GM23338 (cell line): ENCODE measurements around the gene LANCL1.

ENCODE experiments used
- CREB1 ChIP-seq: fragments of 250-450 bp; sonication (Bioruptor Pico); IDR thresholded peaks from 2 replicates; pipeline ENCODE4 v1.5.0; 2020; ENCODE audit warnings: low read depth, mild to moderate bottlenecking, moderate library complexity
- EZH2 ChIP-seq: fragments of 200-600 bp; sonication (generic); IDR thresholded peaks from one replicate; pipeline ENCODE4 v1.8.0; 2017; ENCODE audit warnings: antibody characterized with exemption, mild to moderate bottlenecking, low read depth; ENCODE audit not compliant: unreplicated experiment
- EZH2phosphoT487 ChIP-seq: fragments of 200-600 bp; sonication (generic); IDR thresholded peaks from one replicate; pipeline ENCODE4 v1.8.1; 2018; ENCODE audit warnings: antibody characterized with exemption; ENCODE audit not compliant: unreplicated experiment
- JUNB ChIP-seq: IDR thresholded peaks from one replicate; pipeline ENCODE4 v1.6.1; 2016; ENCODE audit warnings: antibody characterized with exemption; ENCODE audit not compliant: unreplicated experiment
- NANOG ChIP-seq: IDR thresholded peaks from 2 replicates; pipeline ENCODE4 v1.6.1; 2016; ENCODE audit warnings: antibody characterized with exemption, borderline replicate concordance
- POLR2AphosphoS5 ChIP-seq: IDR thresholded peaks from 2 replicates; pipeline ENCODE4 v1.6.1; 2016; ENCODE audit warnings: antibody characterized with exemption, low read depth
- STAT1 ChIP-seq: IDR thresholded peaks from one replicate; pipeline ENCODE4 v1.6.1; 2016; ENCODE audit warnings: antibody characterized with exemption; ENCODE audit not compliant: unreplicated experiment
- ZNF114 ChIP-seq: fragments of 250-450 bp; sonication (Bioruptor Pico); IDR thresholded peaks from 2 replicates; pipeline ENCODE4 v1.5.0; 2020; ENCODE audit warnings: mild to moderate bottlenecking, moderate library complexity
- ZNF331 ChIP-seq: fragments of 250-450 bp; sonication (Bioruptor Pico); IDR thresholded peaks from 2 replicates; pipeline ENCODE4 v1.5.0; 2020; ENCODE audit warnings: low read depth, mild to moderate bottlenecking, moderate library complexity
- TF ChIP-seq, protein P1 (sequence below), 2 experiments: fragments of 200-600 bp in 1 of 2; sonication (generic) in 1 of 2; conservative IDR thresholded peaks; 2 replicates each; pipeline versions ENCODE4 v1.5.1 to v1.6.1; 2016 to 2017; ENCODE audit warnings: antibody characterized with exemption in 2 of 2, low read depth in 2 of 2, mild to moderate bottlenecking in 2 of 2, moderate library complexity in 1 of 2
- TF ChIP-seq, protein P2 (sequence below): IDR thresholded peaks from one replicate; pipeline ENCODE4 v1.6.1; 2018; ENCODE audit warnings: antibody characterized with exemption; ENCODE audit not compliant: unreplicated experiment
- TF ChIP-seq, protein P3 (sequence below): IDR thresholded peaks from 2 replicates; pipeline ENCODE4 v1.6.1; 2016; ENCODE audit warnings: antibody characterized with exemption
- TF ChIP-seq, protein P4 (sequence below): fragments of 250-450 bp; sonication (Bioruptor Pico); IDR thresholded peaks from 2 replicates; pipeline ENCODE4 v1.5.0; 2020; ENCODE audit warnings: mild to moderate bottlenecking, moderate library complexity

DNA sequence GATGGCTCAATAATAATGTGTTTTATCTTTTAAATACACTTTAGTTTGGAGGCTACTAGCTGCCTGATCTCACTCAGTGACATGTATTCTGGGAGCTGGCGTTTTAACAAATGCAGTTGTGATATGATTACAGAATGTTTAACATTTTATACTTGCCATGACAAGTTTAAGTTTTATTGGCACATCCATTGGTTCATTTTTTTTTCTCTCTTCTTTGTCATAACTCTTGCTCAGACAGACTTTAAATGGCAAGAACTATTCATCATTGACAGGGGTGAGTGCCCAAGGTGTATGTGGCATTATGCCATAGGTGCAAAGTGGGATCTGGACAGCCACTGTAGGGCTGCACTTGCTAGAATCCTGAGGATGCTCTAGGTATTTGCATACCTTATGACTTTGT lies 89.5 kb downstream of the LANCL1 start:
- no peak for TF ChIP-seq POLR2AphosphoS5
- TF ChIP-seq CREB1 (CRISPR knock-in tag): no peak
- TF ChIP-seq, protein P1, sequence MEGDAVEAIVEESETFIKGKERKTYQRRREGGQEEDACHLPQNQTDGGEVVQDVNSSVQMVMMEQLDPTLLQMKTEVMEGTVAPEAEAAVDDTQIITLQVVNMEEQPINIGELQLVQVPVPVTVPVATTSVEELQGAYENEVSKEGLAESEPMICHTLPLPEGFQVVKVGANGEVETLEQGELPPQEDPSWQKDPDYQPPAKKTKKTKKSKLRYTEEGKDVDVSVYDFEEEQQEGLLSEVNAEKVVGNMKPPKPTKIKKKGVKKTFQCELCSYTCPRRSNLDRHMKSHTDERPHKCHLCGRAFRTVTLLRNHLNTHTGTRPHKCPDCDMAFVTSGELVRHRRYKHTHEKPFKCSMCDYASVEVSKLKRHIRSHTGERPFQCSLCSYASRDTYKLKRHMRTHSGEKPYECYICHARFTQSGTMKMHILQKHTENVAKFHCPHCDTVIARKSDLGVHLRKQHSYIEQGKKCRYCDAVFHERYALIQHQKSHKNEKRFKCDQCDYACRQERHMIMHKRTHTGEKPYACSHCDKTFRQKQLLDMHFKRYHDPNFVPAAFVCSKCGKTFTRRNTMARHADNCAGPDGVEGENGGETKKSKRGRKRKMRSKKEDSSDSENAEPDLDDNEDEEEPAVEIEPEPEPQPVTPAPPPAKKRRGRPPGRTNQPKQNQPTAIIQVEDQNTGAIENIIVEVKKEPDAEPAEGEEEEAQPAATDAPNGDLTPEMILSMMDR (conservative IDR thresholded peaks at IDR 0.05; ENCODE audit: low read depth in 2 of 2): no peak
- TF ChIP-seq EZH2phosphoT487: no peak
- TF ChIP-seq EZH2: no peak
- TF ChIP-seq JUNB: no peak
- TF ChIP-seq, protein P2, sequence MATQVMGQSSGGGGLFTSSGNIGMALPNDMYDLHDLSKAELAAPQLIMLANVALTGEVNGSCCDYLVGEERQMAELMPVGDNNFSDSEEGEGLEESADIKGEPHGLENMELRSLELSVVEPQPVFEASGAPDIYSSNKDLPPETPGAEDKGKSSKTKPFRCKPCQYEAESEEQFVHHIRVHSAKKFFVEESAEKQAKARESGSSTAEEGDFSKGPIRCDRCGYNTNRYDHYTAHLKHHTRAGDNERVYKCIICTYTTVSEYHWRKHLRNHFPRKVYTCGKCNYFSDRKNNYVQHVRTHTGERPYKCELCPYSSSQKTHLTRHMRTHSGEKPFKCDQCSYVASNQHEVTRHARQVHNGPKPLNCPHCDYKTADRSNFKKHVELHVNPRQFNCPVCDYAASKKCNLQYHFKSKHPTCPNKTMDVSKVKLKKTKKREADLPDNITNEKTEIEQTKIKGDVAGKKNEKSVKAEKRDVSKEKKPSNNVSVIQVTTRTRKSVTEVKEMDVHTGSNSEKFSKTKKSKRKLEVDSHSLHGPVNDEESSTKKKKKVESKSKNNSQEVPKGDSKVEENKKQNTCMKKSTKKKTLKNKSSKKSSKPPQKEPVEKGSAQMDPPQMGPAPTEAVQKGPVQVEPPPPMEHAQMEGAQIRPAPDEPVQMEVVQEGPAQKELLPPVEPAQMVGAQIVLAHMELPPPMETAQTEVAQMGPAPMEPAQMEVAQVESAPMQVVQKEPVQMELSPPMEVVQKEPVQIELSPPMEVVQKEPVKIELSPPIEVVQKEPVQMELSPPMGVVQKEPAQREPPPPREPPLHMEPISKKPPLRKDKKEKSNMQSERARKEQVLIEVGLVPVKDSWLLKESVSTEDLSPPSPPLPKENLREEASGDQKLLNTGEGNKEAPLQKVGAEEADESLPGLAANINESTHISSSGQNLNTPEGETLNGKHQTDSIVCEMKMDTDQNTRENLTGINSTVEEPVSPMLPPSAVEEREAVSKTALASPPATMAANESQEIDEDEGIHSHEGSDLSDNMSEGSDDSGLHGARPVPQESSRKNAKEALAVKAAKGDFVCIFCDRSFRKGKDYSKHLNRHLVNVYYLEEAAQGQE: no peak
- no peak for TF ChIP-seq STAT1
- TF ChIP-seq, protein P3, sequence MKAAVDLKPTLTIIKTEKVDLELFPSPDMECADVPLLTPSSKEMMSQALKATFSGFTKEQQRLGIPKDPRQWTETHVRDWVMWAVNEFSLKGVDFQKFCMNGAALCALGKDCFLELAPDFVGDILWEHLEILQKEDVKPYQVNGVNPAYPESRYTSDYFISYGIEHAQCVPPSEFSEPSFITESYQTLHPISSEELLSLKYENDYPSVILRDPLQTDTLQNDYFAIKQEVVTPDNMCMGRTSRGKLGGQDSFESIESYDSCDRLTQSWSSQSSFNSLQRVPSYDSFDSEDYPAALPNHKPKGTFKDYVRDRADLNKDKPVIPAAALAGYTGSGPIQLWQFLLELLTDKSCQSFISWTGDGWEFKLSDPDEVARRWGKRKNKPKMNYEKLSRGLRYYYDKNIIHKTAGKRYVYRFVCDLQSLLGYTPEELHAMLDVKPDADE: no peak
- TF ChIP-seq ZNF331 (CRISPR knock-in tag): no peak
- no peak for TF ChIP-seq NANOG
- TF ChIP-seq, protein P4, sequence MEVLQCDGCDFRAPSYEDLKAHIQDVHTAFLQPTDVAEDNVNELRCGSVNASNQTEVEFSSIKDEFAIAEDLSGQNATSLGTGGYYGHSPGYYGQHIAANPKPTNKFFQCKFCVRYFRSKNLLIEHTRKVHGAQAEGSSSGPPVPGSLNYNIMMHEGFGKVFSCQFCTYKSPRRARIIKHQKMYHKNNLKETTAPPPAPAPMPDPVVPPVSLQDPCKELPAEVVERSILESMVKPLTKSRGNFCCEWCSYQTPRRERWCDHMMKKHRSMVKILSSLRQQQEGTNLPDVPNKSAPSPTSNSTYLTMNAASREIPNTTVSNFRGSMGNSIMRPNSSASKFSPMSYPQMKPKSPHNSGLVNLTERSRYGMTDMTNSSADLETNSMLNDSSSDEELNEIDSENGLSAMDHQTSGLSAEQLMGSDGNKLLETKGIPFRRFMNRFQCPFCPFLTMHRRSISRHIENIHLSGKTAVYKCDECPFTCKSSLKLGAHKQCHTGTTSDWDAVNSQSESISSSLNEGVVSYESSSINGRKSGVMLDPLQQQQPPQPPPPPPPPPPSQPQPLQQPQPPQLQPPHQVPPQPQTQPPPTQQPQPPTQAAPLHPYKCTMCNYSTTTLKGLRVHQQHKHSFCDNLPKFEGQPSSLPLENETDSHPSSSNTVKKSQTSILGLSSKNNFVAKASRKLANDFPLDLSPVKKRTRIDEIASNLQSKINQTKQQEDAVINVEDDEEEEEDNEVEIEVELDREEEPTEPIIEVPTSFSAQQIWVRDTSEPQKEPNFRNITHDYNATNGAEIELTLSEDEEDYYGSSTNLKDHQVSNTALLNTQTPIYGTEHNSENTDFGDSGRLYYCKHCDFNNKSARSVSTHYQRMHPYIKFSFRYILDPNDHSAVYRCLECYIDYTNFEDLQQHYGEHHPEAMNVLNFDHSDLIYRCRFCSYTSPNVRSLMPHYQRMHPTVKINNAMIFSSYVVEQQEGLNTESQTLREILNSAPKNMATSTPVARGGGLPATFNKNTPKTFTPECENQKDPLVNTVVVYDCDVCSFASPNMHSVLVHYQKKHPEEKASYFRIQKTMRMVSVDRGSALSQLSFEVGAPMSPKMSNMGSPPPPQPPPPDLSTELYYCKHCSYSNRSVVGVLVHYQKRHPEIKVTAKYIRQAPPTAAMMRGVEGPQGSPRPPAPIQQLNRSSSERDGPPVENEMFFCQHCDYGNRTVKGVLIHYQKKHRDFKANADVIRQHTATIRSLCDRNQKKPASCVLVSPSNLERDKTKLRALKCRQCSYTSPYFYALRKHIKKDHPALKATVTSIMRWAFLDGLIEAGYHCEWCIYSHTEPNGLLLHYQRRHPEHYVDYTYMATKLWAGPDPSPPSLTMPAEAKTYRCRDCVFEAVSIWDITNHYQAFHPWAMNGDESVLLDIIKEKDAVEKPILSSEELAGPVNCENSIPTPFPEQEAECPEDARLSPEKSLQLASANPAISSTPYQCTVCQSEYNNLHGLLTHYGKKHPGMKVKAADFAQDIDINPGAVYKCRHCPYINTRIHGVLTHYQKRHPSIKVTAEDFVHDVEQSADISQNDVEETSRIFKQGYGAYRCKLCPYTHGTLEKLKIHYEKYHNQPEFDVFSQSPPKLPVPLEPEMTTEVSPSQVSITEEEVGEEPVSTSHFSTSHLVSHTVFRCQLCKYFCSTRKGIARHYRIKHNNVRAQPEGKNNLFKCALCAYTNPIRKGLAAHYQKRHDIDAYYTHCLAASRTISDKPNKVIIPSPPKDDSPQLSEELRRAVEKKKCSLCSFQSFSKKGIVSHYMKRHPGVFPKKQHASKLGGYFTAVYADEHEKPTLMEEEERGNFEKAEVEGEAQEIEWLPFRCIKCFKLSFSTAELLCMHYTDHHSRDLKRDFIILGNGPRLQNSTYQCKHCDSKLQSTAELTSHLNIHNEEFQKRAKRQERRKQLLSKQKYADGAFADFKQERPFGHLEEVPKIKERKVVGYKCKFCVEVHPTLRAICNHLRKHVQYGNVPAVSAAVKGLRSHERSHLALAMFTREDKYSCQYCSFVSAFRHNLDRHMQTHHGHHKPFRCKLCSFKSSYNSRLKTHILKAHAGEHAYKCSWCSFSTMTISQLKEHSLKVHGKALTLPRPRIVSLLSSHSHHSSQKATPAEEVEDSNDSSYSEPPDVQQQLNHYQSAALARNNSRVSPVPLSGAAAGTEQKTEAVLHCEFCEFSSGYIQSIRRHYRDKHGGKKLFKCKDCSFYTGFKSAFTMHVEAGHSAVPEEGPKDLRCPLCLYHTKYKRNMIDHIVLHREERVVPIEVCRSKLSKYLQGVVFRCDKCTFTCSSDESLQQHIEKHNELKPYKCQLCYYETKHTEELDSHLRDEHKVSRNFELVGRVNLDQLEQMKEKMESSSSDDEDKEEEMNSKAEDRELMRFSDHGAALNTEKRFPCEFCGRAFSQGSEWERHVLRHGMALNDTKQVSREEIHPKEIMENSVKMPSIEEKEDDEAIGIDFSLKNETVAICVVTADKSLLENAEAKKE (CRISPR knock-in tag): no peak
- TF ChIP-seq ZNF114: no peak
